Measurements from ENCODE around the gene GRHL1.

- TF ChIP-seq CTCF (tag by site-specific recombination; IDR thresholded peaks at IDR 0.05) (no peak), BCL11A (tag by site-specific recombination; IDR thresholded peaks at IDR 0.05; ENCODE audit: low read depth) (no peak), TCF7L2 (IDR thresholded peaks at IDR 0.05; ENCODE audit: borderline replicate concordance, low read depth, low read length) (no peak), ZBTB44 (tag by site-specific recombination; IDR thresholded peaks at IDR 0.05) (no peak), ZNF248 (tag by site-specific recombination; IDR thresholded peaks at IDR 0.05) (no peak), ZNF391 (tag by site-specific recombination; IDR thresholded peaks at IDR 0.05; ENCODE audit: borderline replicate concordance, low read depth) (no peak), ZNF148 (tag by site-specific recombination; IDR thresholded peaks at IDR 0.05; ENCODE audit: borderline replicate concordance) (no peak), ZNF335 (tag by site-specific recombination; conservative IDR thresholded peaks at IDR 0.05) (no peak), ZSCAN16 (tag by site-specific recombination; IDR thresholded peaks at IDR 0.05) (no peak)
These were observed 11.7 kb upstream of the GRHL1 start for GRCh38 chr2:9939587-9940485.
